ENCODE results near the gene AIF1.

AIF1 gene

DNA sequence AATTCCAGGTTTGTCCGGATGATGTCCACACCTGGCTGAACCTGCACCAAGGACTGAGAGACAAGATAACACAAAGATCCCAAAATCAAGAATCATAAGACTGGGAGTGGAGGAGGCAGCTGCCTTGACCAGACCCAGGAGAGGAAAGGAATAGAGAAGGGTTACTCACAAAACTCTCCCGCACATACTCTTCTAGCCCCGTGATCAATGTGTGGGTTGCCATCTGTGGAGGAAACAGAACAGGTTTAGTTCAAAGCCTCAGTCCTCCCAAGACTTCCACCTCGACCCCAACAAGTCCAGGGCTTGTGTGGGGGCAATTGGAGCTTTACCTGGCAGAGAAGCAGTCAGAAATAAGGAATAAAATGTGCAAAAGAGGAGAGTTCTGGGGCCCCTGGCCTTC is 26.3 kb downstream of the AIF1 start:
- in situ Hi-C loops (cut with HindIII; ENCODE audit: low sequenced_read_pairs) = no loop called here

DNA sequence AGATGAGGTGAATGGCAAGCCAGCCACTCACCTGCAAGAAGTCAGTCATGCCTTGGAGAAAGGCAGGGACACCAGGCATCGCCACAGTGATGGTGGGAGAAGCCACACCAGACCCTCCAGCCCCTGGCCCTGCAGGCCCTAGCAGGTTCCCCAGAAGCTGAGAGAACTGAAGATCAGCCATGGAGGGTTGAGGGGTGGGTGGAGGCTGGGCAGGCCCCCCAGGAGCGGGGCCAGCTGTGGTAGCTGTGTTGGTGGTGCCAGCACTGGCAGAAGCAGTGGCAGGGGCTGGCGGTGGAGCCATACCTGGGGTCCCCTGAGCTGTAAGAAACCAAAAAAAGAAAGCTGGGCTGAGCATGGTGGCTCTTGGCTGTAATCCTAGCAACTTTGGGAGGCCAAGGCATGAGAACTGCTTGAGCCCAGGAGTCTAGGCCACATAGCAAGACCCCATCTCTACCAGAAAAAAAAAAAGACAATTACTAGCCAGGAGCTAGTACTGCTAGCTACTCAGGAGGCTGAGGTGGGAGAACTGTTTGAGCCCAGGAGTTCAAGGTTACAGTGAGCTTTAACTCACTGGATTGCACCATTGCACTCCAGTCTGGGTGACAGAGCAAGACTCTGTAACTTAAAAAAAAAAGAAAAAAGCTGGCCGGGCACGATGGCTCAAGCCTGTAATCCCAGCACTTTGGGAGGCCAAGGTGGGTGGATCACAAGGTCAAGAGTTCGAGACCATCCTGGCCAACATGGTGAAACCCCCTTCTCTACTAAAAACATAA is 27.9 kb downstream of the AIF1 start:
- in situ Hi-C loops (cut with HindIII; ENCODE audit: low sequenced_read_pairs) = no loop called here

DNA sequence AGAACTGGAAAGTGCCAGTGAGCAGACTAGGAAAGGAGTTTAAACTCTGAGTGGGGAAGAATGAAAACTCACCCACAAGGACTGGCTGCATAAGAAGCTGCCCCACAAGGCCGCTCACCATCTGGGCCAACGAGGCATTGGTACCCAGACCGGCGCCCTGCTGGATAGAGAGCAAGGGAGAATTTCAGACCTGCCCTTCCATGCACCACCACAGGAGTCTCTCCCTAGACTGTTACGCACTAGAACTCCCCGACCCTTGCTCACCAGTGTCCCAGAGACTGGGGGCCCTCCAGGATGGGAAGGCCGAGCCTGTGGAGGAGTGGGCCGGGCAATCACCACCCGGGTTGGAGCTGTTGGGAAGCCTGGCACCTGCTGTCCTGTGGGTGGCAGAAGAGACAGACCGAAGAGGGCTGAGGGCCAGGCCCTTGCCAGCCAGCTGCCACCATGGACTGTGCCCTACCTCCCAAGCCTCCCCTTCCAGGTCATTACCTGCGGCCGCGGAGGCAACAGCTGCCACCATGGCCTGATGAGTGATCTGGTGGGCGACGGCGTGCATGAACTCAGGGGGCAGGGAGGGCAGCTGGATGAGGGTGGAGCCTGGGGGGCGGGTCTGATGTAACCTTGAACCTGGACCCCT is 28.9 kb downstream of the AIF1 start:
- in situ Hi-C loops (cut with HindIII; ENCODE audit: low sequenced_read_pairs) = no loop called here

DNA sequence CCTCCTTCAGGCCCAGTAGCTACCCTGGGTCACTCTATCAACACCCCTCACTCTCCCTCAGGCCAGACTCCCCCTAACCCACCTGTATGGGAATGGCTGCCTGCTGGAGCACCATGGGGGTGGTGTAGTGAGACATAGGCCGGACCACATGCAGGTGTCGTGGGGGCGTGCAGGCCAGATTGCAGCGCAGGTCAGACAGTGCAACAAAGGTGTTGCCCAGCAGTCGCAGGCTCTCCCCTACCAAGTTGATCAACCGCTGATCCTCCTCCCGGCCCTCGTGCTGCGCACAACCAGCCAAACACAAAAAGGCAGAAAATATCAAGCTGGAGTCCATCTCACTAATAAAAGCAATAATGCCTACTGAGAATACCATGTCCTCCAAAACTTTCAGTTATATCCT is 30.3 kb downstream of the AIF1 start:
- in situ Hi-C loops (cut with HindIII; ENCODE audit: low sequenced_read_pairs) = no loop called here

DNA sequence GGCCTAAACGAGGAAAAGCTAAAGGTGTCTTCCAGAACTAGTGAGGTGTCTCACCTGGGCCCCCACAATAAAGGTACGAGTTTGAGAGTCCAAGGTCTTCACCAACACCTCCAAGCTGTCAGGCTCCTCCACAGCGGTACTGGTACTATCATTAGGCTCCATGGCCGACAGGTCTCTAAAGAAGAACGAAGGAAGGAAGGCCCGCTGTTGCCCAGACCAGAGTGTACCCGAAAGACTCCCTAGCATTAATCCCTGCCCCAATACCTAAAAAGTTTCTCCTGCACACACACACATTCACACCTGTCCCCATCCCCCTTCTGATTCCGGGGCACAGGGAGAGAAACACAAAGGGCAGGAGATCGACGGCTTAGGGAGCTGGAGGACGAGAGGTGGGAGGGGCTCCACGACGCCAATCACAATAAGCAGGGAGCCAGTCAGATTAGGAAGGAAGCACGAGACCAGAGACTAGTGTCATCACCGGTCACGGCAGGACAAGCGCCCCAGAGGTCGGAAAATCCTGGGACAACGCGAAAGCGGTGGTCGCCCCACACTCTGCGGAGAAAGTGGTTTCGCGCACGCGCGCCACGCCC is 36.7 kb downstream of the AIF1 start:
- in situ Hi-C loops (cut with HindIII; ENCODE audit: low sequenced_read_pairs) = no loop called here

DNA sequence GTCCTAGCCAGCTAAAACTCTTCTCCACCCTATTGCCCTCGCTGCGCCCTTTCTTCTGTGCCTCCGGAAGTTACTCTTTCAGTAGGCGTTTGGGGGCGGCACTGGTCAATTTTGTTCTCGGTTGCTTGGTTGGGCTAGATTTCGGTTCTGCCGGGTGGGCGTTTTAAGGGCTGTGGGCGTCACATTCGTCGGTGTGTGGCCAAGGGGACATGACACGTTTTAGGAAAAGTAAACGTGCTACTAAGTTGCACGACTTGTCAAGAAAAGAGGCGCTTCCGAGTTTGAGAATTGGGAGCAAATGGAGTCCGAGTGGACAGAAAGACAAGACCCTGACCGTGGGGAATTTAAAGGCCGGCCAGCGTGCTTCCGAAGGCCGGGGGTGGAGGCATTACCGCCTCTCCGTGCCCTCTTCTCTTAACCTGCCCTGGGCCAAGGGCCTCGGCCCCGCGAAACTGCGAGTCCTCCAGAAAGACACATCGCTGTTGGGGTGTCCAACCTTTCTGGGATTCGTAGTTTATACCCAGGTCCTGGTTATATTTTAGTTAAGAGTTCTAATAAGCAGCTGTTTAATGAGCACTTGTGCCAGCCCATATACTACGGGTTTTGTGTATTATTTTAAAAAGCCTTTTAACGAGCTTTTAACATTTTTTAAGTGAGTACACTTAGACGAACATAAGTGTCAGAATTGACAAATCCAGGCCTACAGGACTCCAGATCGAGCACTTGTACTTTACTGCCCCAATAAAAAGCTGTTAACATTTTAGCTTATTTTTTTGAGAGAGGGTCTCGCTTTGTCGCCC is 38.1 kb downstream of the AIF1 start:
- in situ Hi-C loops (cut with HindIII; ENCODE audit: low sequenced_read_pairs) = no loop called here

DNA sequence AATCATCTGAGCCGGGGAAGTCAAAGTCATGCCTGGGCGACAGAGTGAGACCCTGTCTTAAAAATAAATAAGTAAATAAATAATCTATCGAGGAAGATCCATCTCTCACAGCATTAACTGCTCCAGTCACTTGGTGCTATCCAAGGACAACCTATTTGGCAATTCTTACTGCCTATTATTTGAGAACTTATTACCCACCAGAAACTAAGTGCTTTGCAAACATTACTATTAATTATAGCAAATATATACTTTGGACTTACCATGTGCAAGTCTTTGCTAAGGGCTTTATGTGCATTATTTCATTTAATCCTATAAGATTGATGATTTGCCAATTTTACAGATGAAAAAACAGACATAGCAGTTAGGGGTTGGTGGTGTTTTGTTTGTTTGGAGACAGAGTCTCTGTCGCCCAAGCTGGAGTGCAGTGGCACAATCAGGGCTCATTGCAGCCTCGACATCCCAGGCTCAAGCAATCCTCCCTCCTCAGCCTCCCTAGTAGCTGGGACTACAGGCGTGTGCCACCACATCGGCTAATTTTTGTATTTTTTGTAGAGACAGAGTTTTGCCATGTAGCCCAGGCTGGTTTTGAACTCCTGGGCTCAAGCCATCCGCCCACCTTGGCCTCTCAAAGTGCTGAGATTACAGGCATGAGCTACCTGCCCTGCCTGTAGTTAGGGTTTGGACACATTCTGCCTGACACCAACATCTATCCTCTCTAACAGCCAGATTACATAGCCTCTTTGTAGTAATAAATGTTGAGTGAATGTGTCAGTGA is 39.7 kb downstream of the AIF1 start:
- in situ Hi-C loops (cut with HindIII; ENCODE audit: low sequenced_read_pairs) = no loop called here

DNA sequence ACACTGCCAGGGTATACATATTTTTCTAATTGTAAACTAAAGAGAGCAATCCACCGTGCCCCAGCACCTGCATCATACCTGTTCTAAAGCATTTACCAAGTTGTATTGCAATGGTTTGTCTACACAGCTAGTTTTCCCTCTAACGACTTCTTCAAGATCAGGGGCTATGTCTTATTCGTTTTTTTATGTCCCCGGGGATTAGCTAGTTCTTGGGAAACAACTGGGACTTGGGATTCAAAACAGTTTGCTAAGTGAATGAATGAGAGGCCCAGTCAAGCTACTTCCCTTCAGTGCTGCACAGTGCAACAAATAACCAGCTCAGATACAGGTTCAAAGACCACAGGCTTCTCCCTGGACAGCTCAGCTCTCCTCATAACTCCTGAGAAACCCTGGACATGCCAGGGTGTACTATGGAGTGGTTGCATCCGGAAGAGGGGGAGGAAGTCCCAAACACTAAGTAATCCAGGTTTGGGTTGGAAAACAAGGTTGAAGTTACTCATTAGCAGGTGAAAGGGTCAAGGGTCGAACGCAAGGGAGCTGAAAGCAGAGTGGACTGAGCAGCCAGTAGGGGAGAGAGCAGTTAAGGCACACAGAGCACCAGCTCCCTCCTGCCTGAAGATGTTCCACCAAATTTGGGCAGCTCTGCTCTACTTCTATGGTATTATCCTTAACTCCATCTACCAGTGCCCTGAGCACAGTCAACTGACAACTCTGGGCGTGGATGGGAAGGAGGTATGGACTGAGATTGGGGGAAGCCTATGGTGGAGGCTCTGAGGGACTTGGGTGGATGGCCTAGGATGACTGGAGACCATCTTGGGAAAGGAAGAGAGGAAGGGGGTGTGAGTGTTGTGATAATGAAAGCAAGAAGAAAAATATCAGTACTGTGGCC is 40.6 kb downstream of the AIF1 start, which contains the start of gene APOM:
TSS of gene APOM (plus strand) at position 546 of the 889 bp plus-strand sequence. CDS start at position 619, 73 bp downstream.
- in situ Hi-C loops (cut with HindIII; ENCODE audit: low sequenced_read_pairs) = no loop called here

DNA sequence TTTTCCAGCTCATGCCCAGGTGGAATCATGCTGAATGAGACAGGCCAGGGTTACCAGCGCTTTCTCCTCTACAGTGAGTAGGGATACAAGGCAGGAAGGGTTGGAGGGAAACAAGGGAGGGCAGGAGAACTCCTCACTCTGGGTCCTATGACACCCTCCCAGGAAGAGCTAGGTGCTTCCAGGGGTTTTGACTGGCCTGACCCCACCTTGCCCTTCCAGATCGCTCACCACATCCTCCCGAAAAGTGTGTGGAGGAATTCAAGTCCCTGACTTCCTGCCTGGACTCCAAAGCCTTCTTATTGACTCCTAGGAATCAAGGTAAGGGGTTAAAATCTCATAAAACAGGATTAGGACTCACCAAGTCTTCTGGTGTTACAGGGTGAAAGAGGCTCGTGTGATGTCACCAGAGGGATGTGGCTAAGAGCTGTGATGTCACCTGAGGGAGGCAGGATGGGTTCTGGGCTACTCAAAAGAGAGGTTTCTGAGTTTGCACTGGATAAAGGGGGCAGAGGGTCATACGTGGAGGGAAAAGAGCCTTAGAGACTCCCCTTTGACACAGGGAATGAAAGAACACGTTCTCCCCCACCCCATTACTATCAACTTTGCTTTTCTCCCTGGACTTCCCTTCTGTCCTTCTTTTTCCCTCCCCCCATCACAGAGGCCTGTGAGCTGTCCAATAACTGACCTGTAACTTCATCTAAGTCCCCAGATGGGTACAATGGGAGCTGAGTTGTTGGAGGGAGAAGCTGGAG is 42.5 kb downstream of the AIF1 start:
- in situ Hi-C loops (cut with HindIII; ENCODE audit: low sequenced_read_pairs) = no loop called here

DNA sequence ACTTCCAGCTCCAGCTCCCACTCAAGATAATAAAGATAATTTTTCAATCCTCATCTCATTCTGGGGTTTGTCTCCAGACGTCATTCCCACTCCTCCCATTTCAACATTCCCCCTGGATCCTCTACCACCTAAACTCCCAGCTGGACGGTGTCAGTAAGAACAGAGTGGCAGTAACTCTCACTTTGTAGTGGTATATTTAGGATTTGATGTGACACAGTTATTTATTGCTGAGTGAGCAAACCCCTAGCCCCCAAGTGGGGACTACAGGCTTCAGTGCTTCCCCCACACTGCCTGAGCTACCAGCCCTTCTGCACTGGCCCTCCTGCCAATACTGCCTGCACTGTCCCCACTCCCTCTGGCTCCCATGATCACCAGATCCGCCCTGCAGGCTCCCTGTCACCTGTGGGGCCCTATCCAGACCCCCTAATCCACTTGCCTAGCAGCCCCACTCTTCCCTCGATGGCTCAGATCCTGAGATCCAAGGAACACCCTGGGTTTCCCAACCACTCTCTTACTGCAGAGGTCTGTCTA is 43.2 kb downstream of the AIF1 start:
- in situ Hi-C loops (cut with HindIII; ENCODE audit: low sequenced_read_pairs) = no loop called here

DNA sequence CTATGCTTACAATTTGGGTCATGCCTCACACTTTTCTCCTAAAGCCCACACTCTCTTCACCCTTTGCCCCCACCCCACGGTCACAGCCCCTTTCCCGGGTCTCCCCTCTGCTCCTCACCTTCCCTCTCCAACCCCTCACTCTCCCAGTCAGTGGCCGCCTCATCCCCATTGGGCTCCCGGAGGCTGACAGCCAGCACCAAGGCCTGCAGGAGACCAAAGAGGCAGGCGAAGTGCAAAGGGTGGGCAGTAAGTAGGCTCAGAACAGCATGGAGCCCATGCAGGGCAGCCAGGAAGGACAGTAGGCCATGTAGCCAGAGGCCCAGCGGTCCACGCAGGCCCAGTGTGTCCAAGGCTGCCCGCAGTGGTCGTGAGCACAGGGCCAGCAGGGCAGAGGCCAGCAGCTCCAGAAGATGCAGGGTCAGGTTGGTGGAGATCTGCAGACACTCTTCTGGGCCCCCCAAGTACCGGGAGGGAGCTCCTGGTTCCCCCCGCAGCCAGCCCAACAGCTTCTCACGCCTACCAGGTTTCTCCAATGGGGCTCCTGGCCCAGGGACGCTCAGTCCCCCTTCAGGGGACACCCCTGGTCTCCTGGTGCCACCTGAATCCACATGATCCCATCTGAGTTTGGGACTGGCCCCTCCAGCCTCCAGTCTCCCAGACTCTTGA is 44.1 kb downstream of the AIF1 start:
- in situ Hi-C loops (cut with HindIII; ENCODE audit: low sequenced_read_pairs) = no loop called here

DNA sequence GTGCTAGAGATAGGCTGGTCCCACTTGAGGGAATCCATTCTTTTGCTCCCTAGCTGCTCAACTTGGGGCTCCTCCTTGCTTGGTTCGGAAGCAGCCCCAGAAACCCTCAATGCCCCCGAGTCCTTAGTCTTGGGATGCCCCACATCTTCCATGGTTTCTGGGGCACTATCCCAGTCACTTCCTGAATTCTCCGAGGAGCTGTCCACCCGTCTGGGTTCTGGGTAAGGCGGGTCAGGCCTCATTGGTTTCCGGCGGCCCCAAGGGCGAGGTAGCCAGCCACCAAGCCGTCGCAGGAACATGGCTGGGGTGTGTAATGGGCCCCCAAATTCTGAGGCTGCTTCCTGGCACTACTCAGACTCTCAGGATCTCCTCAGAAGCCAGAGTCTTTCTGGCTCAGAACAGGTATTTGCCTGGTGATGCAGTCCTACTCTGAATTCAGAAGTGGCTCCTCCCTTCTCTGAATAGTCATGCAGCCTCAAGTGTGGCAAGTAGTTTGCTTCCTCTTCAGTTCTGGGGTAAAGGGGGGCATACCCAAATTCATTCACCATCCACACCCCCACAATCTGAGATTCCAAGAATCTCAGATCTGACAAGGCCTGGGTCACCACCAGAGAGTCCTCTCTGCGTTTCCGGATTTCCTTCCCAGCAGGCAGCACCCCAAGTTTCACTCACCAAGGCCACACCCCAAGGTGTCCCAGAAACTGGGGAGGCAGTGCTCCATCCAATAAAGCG is 44.8 kb downstream of the AIF1 start:
- in situ Hi-C loops (cut with HindIII; ENCODE audit: low sequenced_read_pairs) = no loop called here

DNA sequence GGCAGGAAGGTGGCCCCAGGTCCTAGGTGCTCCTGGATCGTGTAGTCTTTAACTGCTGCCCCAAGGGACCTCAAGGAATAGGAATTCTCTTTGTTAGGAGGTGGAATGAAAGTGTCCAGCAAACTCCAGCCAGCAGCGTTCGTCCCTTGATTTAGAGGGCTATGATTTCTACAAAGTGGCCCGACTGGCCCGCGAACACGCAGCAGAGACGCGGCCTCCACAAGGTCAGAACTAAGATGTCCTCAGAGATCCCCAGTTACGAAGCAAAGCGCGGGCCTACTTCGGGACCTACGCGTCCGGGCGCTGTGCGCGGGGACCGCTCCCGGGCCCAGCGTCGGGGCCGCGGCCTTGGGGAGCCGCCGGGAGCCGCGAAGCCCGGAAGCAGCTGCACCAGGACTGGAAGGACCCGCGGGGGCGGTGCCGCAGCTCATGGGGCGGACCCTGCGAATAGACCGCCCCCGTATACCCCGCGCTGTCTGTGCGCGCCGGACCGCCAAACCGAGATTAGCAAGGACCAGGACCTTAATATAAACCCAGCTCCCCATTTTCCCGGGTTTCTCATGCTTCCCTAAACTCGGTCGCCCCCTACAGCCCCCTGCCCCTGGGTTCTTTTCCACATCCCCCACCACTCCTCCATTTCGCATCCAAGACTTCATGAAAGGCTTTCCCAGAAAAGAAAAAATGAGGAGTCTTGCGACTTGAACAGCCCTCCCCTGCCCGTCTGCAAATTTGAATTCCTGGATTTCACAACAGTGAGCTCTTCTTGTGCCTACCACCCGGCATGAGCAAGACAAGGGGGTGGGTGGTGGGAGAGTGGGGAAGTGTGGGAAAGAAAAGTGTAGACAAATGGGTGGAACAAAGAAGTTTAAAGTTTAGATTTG is 45.6 kb downstream of the AIF1 start, which contains the start of gene C6orf47:
TSS of gene C6orf47 (minus strand) at position 398 of the 881 bp plus-strand sequence. CDS start 831 bp downstream, outside the sequence.
- in situ Hi-C loops (cut with HindIII; ENCODE audit: low sequenced_read_pairs) = no loop called here

DNA sequence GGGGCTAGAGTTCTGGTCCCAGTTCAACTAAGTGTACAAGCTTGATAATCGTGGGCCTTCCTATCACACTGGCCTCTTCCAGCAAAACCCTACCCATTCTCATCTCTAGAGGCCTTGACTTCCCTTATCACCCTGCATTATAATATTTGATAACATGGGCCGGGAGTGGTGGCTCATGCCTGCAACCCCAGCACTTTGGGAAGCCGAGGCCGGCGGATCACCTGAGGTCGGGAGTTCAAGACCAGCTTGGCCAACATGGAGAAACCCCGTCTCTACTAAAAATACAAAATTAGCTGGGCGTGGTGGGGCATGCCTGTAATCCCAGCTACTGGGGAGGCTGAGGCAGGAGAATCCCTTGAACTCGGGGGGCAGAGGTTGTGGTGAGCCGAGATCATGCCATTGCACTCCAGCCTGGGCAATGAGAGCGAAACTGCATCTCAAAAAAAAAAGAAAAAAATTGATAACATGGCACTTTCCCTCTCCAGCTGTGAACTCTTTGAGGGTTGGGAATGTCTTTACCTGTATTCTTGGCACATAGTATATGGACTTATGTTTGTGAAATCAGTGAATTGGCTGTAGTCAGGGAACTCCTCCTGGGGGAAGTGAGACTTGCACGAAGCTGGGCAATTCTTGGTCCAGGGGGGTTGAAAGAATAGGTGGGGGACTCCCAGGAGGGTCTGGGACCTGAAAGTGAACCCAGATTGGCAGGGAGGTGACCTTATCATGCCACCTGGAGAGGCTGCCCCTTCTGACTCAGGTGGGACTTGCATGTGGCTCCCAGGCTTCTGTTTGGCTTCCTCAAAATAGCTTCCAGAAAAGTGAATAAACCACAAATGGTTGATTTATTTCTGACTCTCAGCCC is 46.5 kb downstream of the AIF1 start:
- in situ Hi-C loops (cut with HindIII; ENCODE audit: low sequenced_read_pairs) = no loop called here

DNA sequence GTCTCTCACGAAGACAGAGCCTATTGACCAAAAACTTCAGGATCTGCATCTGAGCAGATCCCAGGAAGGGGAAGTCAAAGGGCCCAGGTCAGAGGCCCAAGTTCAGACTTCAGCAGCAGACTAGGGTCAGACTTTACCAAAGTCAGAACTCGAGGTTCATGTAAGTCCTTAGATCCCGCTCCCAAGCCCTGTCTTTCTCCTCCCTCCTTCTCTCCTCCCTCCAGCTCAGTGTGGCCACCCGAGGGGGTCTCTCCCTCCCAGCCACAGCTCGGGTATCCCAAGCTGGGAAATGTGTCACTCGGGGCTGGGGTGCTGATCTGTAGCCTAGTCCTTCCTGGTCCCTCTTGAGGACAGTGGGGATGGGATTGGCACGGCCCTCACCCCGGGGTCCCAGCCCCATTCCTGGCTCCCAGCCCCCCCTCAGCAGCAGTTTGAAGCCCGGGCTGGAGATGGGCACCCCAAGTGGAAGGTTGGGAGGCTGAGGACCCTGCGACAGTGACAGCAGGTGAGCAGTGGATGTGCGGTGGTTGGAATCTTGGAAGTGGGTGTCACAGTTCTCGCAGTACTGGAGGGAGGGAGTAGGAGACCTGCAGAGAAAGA is 47.2 kb downstream of the AIF1 start:
- in situ Hi-C loops (cut with HindIII; ENCODE audit: low sequenced_read_pairs) = no loop called here

Data from DLD1 (cell line).